K562 (cell line): Measurements from ENCODE around the gene CTDNEP1. TPM values are rescaled to one million over a fixed set of nuclear protein-coding genes. Genes with fewer than 3 reads are reported as not detected.
A peak's percentile ranks its signal among the peaks of the same experiment; 100 is the strongest.

Source experiments
- ARID2 ChIP-seq: fragments of 450-650 bp; IDR thresholded peaks from 2 replicates; pipeline ENCODE4 v1.6.1; 2017; ENCODE audit warnings: antibody characterized with exemption, mild to moderate bottlenecking
- BRD4 ChIP-seq: fragments of 200-600 bp; sonication (generic); IDR thresholded peaks from 2 replicates; pipeline ENCODE4 v1.6.1; 2017; ENCODE audit warnings: inconsistent platforms
- CXXC5 ChIP-seq: fragments of 250-450 bp; sonication (Bioruptor Pico); IDR thresholded peaks from 2 replicates; pipeline ENCODE4 v1.8.0; 2022; ENCODE audit warnings: inconsistent platforms, mild to moderate bottlenecking, moderate library complexity
- HDAC1 ChIP-seq, 2 experiments: fragments of 450-650 bp; IDR thresholded peaks; 2 replicates each; pipeline ENCODE4 v1.6.1; 2016 to 2017; ENCODE audit warnings: inconsistent platforms in 1 of 2, mild to moderate bottlenecking in 1 of 2, moderate library complexity in 1 of 2
- JUND ChIP-seq, 2 experiments: IDR thresholded peaks; 2 replicates in 1 of 2; 3 replicates in 1 of 2; pipeline ENCODE4 v1.6.1; 2011; ENCODE audit warnings: borderline replicate concordance in 2 of 2, low read depth in 2 of 2, low read length in 2 of 2, improper control_type of control experiment in 1 of 2, missing biosample characterization in 1 of 2, missing genetic modification characterization in 1 of 2, missing genetic modification reagents in 1 of 2
- MAZ ChIP-seq, 2 experiments: fragments of 450-650 bp in 1 of 2; sonication (generic) in 1 of 2; formaldehyde crosslinking; IDR thresholded peaks in 1 of 2; conservative IDR thresholded peaks in 1 of 2; 2 replicates each; pipeline versions ENCODE4 v1.4.0 to v1.5.0; 2020; ENCODE audit warnings: mild to moderate bottlenecking in 1 of 2, missing genetic modification reagents in 1 of 2
- MBD2 ChIP-seq: sonication (generic); IDR thresholded peaks from 2 replicates; pipeline ENCODE4 v1.6.1; 2016; ENCODE audit warnings: low read depth, borderline replicate concordance
- MEIS2 ChIP-seq: fragments of 450-650 bp; IDR thresholded peaks from 2 replicates; pipeline ENCODE4 v1.6.1; 2014; ENCODE audit warnings: mild to moderate bottlenecking; ENCODE audit not compliant: partially characterized antibody
- MTA1 ChIP-seq: fragments of 450-650 bp; IDR thresholded peaks from 2 replicates; pipeline ENCODE4 v1.6.1; 2017; ENCODE audit warnings: borderline replicate concordance
- NRF1 ChIP-seq, 2 experiments: fragments of 450-650 bp; IDR thresholded peaks in 1 of 2; conservative IDR thresholded peaks in 1 of 2; 2 replicates each; pipeline ENCODE4 v1.6.1; 2014; ENCODE audit warnings: mild to moderate bottlenecking in 2 of 2
- PCBP1 ChIP-seq: fragments of 200-400 bp; formaldehyde crosslinking; IDR thresholded peaks from 2 replicates; pipeline ENCODE4 v1.6.1; 2018; ENCODE audit warnings: mild to moderate bottlenecking, low read depth, low read length; ENCODE audit not compliant: poor library complexity, severe bottlenecking
- POLR2AphosphoS2 ChIP-seq: IDR thresholded peaks from 2 replicates; pipeline ENCODE4 v1.6.1; 2012; ENCODE audit warnings: low read length, improper control_type of control experiment
- RB1 ChIP-seq: fragments of 450-650 bp; IDR thresholded peaks from 2 replicates; pipeline ENCODE4 v1.6.1; 2017; ENCODE audit warnings: low read depth, mild to moderate bottlenecking
- SPI1 ChIP-seq: IDR thresholded peaks from 2 replicates; pipeline ENCODE4 v1.6.1; 2011; ENCODE audit warnings: low read depth, low read length, control low read depth, borderline replicate concordance
- SREBF2 ChIP-seq: sonication (generic); formaldehyde crosslinking; IDR thresholded peaks from 2 replicates; pipeline ENCODE4 v1.4.0; 2020; ENCODE audit warnings: mild to moderate bottlenecking, missing genetic modification reagents
- TAF7 ChIP-seq: fragments of 450-650 bp; IDR thresholded peaks from 2 replicates; pipeline ENCODE4 v1.6.1; 2016; ENCODE audit warnings: missing genetic modification characterization, missing compliant biosample characterization
- TAF9B ChIP-seq: fragments of 450-650 bp; IDR thresholded peaks from 2 replicates; pipeline ENCODE4 v1.6.1; 2018; ENCODE audit warnings: mild to moderate bottlenecking; ENCODE audit not compliant: partially characterized antibody
- ZNF551 ChIP-seq: fragments of 250-450 bp; sonication (Bioruptor Pico); IDR thresholded peaks from 2 replicates; pipeline ENCODE4 v1.5.0; 2021; ENCODE audit warnings: mild to moderate bottlenecking, moderate library complexity
- polyA plus RNA-seq, 8 experiments: library from polyadenylated mRNA; depleted of rRNA in 4 of 8; stranded (reverse) in 5 of 8; unstranded in 3 of 8; fragments of >200 nt; fragmentation: Nextera tagmentation in 2 of 8; fragmentation: Illumina TruSeq in 1 of 8; extraction: Ambion mirVana in 2 of 8; extraction: Trizol in 1 of 8; gene quantifications; 2 replicates each; pipeline versions ENCODE4 v1.2.1 to v1.2.3, GENCODE V29; 2011 to 2014; ENCODE audit warnings: inconsistent platforms in 1 of 8, missing spikeins in 1 of 8
- total RNA-seq, 7 experiments: library from RNA; depleted of rRNA in 6 of 7; stranded (reverse); fragments of >200 nt in 6 of 7; fragmentation: Illumina TruSeq in 2 of 7; extraction: Trizol in 2 of 7; gene quantifications; 2 replicates each; pipeline versions ENCODE4 v1.2.1 to v1.2.3, GENCODE V29; 2011 to 2021; ENCODE audit warnings: low replicate concordance in 1 of 7
- TF ChIP-seq, protein P1 (sequence below): fragments of 450-650 bp; IDR thresholded peaks from 2 replicates; pipeline ENCODE4 v1.6.1; 2016; ENCODE audit warnings: antibody characterized with exemption
- TF ChIP-seq, protein P2 (sequence below): fragments of 450-650 bp; IDR thresholded peaks from 2 replicates; pipeline ENCODE4 v1.6.1; 2016
- TF ChIP-seq, protein P3 (sequence below): fragments of 450-650 bp; formaldehyde crosslinking; IDR thresholded peaks from 2 replicates; pipeline ENCODE4 v1.4.0; 2022; ENCODE audit warnings: missing genetic modification characterization
- TF ChIP-seq, protein P4 (sequence below): fragments of 450-650 bp; IDR thresholded peaks from 2 replicates; pipeline ENCODE4 v1.7.1; 2018; ENCODE audit warnings: mild to moderate bottlenecking, low read depth; ENCODE audit not compliant: partially characterized antibody

The CTDNEP1 gene
- total and polyA plus RNA-seq, 9 of the 15 experiments (the other 6 are each of a cell fraction or from before 2014, with no cell fraction given): 10.7 to 150 (median 28.5) TPM

DNA sequence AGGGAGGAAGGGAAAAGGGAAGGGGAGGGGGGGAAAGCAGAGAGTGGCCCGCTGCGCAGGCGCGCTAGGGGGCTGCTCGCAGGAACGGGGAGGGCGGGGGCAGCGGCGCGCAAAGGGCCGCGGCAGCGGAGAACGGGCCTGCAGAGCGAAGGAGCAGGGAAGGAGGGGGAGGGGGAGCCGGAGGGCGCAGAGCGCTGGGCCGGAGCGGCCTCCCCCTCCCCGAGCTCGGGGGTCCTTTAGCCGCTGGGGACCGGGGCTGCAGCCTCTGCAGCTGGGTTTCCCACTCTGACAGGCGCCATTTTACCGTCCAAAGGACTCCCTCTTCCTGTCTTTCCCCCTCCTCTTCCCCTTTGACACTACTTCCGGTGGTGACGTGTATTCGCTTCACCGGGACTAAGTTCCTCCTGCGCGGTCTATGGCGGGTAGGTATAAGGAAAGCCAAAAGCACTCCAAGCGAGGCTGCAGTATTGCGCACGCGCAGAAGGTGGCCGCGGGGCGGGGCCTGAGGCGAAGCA is at the start of gene CTDNEP1 (continued):
- TF ChIP-seq PCBP1 (peak; percentile 99), BRD4 (peak; percentile 15; the same call in 1 of the 2 replicates), ARID2 (no peak), MAZ (CRISPR knock-in tag; conservative IDR thresholded peaks at IDR 0.05 in 1 of 2, IDR thresholded peaks at IDR 0.05 in 1 of 2) (peak; percentile 52 to 81; a peak in 3 of 4 replicates), ZNF551 (no peak), MTA1 (no peak), MBD2 (peak; percentile 13; the same call in 1 of the 2 replicates), MEIS2 (peak; percentile 61), TAF7 (tag) (peak; percentile 51), NRF1 (conservative IDR thresholded peaks at IDR 0.05 in 1 of 2, IDR thresholded peaks at IDR 0.05 in 1 of 2) (peak; percentile 92 to 93), JUND (IDR thresholded peaks at IDR 0.05; ENCODE audit: borderline replicate concordance, low read depth, low read length) (no peak; the same call in 1 of the 2 replicates), JUND (tag; IDR thresholded peaks at IDR 0.05; ENCODE audit: borderline replicate concordance, low read depth, low read length) (no peak), SREBF2 (CRISPR knock-in tag) (no peak), HDAC1 (IDR thresholded peaks at IDR 0.05) (peak in 1 of 2 experiments; percentile 12; a peak in 1 of 4 replicates), CXXC5 (peak; percentile 12; the same call in 1 of the 2 replicates), RB1 (peak; percentile 9; the same call in 1 of the 2 replicates), SPI1 (peak; percentile 82), POLR2AphosphoS2 (no peak), TAF9B (peak; percentile 37)
- TF ChIP-seq, protein P1, sequence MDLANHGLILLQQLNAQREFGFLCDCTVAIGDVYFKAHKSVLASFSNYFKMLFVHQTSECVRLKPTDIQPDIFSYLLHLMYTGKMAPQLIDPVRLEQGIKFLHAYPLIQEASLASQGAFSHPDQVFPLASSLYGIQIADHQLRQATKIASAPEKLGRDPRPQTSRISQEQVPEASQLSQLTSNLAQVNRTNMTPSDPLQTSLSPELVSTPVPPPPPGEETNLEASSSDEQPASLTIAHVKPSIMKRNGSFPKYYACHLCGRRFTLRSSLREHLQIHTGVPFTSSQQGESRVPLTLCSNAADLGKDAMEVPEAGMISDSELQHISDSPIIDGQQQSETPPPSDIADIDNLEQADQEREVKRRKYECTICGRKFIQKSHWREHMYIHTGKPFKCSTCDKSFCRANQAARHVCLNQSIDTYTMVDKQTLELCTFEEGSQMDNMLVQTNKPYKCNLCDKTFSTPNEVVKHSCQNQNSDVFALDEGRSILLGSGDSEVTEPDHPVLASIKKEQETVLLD: peak; percentile 94
- TF ChIP-seq, protein P2, sequence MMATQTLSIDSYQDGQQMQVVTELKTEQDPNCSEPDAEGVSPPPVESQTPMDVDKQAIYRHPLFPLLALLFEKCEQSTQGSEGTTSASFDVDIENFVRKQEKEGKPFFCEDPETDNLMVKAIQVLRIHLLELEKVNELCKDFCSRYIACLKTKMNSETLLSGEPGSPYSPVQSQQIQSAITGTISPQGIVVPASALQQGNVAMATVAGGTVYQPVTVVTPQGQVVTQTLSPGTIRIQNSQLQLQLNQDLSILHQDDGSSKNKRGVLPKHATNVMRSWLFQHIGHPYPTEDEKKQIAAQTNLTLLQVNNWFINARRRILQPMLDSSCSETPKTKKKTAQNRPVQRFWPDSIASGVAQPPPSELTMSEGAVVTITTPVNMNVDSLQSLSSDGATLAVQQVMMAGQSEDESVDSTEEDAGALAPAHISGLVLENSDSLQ: peak; percentile 58
- TF ChIP-seq, protein P3, sequence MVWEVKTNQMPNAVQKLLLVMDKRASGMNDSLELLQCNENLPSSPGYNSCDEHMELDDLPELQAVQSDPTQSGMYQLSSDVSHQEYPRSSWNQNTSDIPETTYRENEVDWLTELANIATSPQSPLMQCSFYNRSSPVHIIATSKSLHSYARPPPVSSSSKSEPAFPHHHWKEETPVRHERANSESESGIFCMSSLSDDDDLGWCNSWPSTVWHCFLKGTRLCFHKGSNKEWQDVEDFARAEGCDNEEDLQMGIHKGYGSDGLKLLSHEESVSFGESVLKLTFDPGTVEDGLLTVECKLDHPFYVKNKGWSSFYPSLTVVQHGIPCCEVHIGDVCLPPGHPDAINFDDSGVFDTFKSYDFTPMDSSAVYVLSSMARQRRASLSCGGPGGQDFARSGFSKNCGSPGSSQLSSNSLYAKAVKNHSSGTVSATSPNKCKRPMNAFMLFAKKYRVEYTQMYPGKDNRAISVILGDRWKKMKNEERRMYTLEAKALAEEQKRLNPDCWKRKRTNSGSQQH (CRISPR knock-in tag): no peak
- TF ChIP-seq, protein P4, sequence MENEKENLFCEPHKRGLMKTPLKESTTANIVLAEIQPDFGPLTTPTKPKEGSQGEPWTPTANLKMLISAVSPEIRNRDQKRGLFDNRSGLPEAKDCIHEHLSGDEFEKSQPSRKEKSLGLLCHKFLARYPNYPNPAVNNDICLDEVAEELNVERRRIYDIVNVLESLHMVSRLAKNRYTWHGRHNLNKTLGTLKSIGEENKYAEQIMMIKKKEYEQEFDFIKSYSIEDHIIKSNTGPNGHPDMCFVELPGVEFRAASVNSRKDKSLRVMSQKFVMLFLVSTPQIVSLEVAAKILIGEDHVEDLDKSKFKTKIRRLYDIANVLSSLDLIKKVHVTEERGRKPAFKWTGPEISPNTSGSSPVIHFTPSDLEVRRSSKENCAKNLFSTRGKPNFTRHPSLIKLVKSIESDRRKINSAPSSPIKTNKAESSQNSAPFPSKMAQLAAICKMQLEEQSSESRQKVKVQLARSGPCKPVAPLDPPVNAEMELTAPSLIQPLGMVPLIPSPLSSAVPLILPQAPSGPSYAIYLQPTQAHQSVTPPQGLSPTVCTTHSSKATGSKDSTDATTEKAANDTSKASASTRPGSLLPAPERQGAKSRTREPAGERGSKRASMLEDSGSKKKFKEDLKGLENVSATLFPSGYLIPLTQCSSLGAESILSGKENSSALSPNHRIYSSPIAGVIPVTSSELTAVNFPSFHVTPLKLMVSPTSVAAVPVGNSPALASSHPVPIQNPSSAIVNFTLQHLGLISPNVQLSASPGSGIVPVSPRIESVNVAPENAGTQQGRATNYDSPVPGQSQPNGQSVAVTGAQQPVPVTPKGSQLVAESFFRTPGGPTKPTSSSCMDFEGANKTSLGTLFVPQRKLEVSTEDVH: peak; percentile 60
